Muscle of arm (tissue), 14 donors: Measurements from ENCODE around the gene USP17L25. TPM values are rescaled to one million over a fixed set of nuclear protein-coding genes. Genes with fewer than 3 reads are reported as not detected.
"Not testable (repeated sequence)": the region's sequence is repeated elsewhere in the genome, so short reads cannot be mapped to it uniquely, and the experiment has no call there.

Source experiments
- DNase-seq: peaks from one replicate; pipeline ENCODE4 v3.0.0-alpha.2; 2013
- long read RNA-seq, 11 donors: transcript quantifications; one replicate each; lab custom pipeline, GENCODE V29; 2026
- polyA plus RNA-seq, 12 donors: library from polyadenylated mRNA; unstranded; fragments of 120-200 nt; gene quantifications; one replicate each; pipeline ENCODE4 v1.2.1, GENCODE V29; 2013; ENCODE audit not compliant: insufficient read length in 12 of 12

USP17L25 gene, protein sequence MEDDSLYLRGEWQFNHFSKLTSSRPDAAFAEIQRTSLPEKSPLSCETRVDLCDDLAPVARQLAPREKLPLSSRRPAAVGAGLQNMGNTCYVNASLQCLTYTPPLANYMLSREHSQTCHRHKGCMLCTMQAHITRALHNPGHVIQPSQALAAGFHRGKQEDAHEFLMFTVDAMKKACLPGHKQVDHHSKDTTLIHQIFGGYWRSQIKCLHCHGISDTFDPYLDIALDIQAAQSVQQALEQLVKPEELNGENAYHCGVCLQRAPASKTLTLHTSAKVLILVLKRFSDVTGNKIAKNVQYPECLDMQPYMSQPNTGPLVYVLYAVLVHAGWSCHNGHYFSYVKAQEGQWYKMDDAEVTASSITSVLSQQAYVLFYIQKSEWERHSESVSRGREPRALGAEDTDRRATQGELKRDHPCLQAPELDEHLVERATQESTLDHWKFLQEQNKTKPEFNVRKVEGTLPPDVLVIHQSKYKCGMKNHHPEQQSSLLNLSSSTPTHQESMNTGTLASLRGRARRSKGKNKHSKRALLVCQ
- polyA plus RNA-seq: not detected
- long read RNA-seq, donor 1: 0 reads
- long read RNA-seq, donor 2: 0 reads
- long read RNA-seq, donor 3: 0 reads
- long read RNA-seq, donor 4: 0 reads
- long read RNA-seq, donor 5: 0 reads
- long read RNA-seq, donor 6: 0 reads
- long read RNA-seq, donor 7: 0 reads
- long read RNA-seq, donor 8: 0 reads
- long read RNA-seq, donor 9: 0 reads
- long read RNA-seq, donor 10: 0 reads
- long read RNA-seq, donor 11: 0 reads

- DNase-seq: not testable (repeated sequence)
Measured at GRCh38 chr4:9329611-9330010, at the start of gene USP17L25. Gene USP17L25 (plus strand): TSS chr4:9329911. CDS start chr4:9329911, 0 bp downstream.

GRCh38 chr4:9324191-9324590, 5.5 kb upstream of the USP17L25 start:
- DNase-seq: not testable (repeated sequence)

- DNase-seq: not testable (repeated sequence)
Measured at GRCh38 chr4:9324865-9325264, 4.8 kb upstream of the USP17L25 start, which contains the start of gene USP17L24. Gene USP17L24 (plus strand): TSS chr4:9325165. CDS start chr4:9325165, 0 bp downstream.

DNA sequence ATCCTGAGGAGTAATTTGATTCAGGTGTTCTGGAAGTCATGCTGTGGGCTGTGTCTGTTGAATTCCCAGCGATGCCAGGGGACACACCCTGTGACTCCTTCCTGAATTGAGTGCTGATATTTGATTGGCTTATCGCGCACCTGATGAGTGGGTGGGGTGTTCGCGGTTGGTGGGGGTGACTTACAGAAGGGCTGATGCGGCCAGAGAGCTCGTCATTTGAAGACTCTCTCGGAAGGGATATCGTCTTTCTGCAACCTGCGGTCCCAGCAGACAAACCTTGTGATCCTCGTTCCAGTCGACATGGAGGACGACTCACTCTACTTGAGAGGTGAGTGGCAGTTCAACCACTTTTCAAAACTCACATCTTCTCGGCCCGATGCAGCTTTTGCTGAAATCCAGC, 4.6 kb downstream of the USP17L25 start, which contains the start of gene USP17L26:
Gene USP17L26 (plus strand): TSS at position 301 of the 400 bp plus-strand sequence. CDS start 0 bp downstream, at position 301.
- not testable (repeated sequence) for DNase-seq

GRCh38 chr4:9339103-9339502, 9.4 kb downstream of the USP17L25 start, which contains the start of gene USP17L5:
Gene USP17L5 (plus strand): TSS chr4:9339403. CDS start chr4:9339403, 0 bp downstream.
- DNase-seq: not testable (repeated sequence)

DNA sequence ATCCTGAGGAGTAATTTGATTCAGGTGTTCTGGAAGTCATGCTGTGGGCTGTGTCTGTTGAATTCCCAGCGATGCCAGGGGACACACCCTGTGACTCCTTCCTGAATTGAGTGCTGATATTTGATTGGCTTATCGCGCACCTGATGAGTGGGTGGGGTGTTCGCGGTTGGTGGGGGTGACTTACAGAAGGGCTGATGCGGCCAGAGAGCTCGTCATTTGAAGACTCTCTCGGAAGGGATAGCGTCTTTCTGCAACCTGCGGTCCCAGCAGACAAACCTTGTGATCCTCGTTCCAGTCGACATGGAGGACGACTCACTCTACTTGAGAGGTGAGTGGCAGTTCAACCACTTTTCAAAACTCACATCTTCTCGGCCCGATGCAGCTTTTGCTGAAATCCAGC, 14.1 kb downstream of the USP17L25 start, which contains the start of gene USP17L27:
Gene USP17L27 (plus strand): TSS at position 301 of the 400 bp plus-strand sequence. CDS start 0 bp downstream, at position 301.
- DNase-seq: not testable (repeated sequence)

- DNase-seq: not testable (repeated sequence)
Measured at GRCh38 chr4:9348593-9348992, 18.9 kb downstream of the USP17L25 start, which contains the start of gene USP17L28. Gene USP17L28 (plus strand): TSS chr4:9348893. CDS start chr4:9348893, 0 bp downstream.

- DNase-seq: not testable (repeated sequence)
Measured at GRCh38 chr4:9350866-9351265, 21.2 kb downstream of the USP17L25 start.

- DNase-seq: not testable (repeated sequence)
Measured at GRCh38 chr4:9353338-9353737, 23.6 kb downstream of the USP17L25 start, which contains the start of gene USP17L29. Gene USP17L29 (plus strand): TSS chr4:9353638. CDS start chr4:9353638, 0 bp downstream.

GRCh38 chr4:9362829-9363228, 33.1 kb downstream of the USP17L25 start, which contains the start of gene USP17L30:
Gene USP17L30 (plus strand): TSS chr4:9363129. CDS start chr4:9363129, 0 bp downstream.
- not testable (repeated sequence) for DNase-seq

DNA sequence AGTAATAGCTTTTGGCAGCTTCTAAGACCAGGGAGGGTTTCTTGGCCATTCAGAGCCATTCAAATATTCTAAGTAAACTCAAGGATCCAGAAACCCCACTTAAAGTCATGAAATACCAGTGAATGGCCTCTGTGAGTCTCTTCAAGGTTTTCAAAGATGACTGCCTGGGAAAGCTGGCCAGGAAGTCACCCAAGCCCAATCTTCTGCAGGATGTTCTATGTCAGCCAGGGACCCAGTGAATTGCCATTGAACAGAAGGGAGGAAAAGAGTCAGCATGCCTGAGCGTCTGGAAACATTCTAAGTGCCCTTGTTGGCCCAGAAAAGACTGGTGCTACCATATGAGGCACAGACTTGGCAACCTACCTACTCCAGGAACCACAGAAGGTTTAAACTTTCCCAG, 50.2 kb downstream of the USP17L25 start:
- not testable (repeated sequence) for DNase-seq

Other genes with a start within 250 kb of the USP17L25 start
- gene FAM90A26, start 159.5 kb upstream of the USP17L25 start, polyA plus RNA-seq: under 1 TPM in 4 of 12 donors, not detected in 8; 0.07 to 0.11 (median 0.08) TPM
- gene USP17L10, start 119.3 kb upstream of the USP17L25 start, polyA plus RNA-seq: not detected
- gene USP17L11, start 114.5 kb upstream of the USP17L25 start, polyA plus RNA-seq: not detected
- gene USP17L12, start 109.8 kb upstream of the USP17L25 start, polyA plus RNA-seq: not detected
- gene USP17L13, start 105.0 kb upstream of the USP17L25 start, polyA plus RNA-seq: not detected
- not detected for gene USP17L15, start 95.5 kb upstream of the USP17L25 start, polyA plus RNA-seq
- not detected for gene USP17L17, start 86.0 kb upstream of the USP17L25 start, polyA plus RNA-seq
- not detected for gene USP17L18, start 81.3 kb upstream of the USP17L25 start, polyA plus RNA-seq
- not detected for gene USP17L19, start 76.5 kb upstream of the USP17L25 start, polyA plus RNA-seq
- not detected for gene USP17L20, start 71.8 kb upstream of the USP17L25 start, polyA plus RNA-seq
- not detected for gene USP17L21, start 67.0 kb upstream of the USP17L25 start, polyA plus RNA-seq
- gene USP17L22, start 62.3 kb upstream of the USP17L25 start, polyA plus RNA-seq: not detected
- not detected for gene USP17L24, start 4.7 kb upstream of the USP17L25 start, polyA plus RNA-seq
- gene USP17L26, start 4.7 kb downstream of the USP17L25 start, polyA plus RNA-seq: not detected
- not detected for gene USP17L5, start 9.5 kb downstream of the USP17L25 start, polyA plus RNA-seq
- gene USP17L27, start 14.2 kb downstream of the USP17L25 start, polyA plus RNA-seq: not detected
- not detected for gene USP17L28, start 19.0 kb downstream of the USP17L25 start, polyA plus RNA-seq
- not detected for gene USP17L29, start 23.7 kb downstream of the USP17L25 start, polyA plus RNA-seq
- gene USP17L30, start 33.2 kb downstream of the USP17L25 start, polyA plus RNA-seq: not detected
- gene DEFB131A, start 114.5 kb downstream of the USP17L25 start, polyA plus RNA-seq: not detected